Neural progenitor cell (in vitro differentiated cells): ENCODE data around the gene SHROOM2. TPM values are rescaled to one million over a fixed set of nuclear protein-coding genes. Genes with fewer than 3 reads are reported as not detected.

ENCODE experiments used
- DNase-seq: peaks from one replicate; pipeline ENCODE4 v3.0.0-alpha.2; 2016; ENCODE audit warnings: low spot score
- H2AFZ ChIP-seq: fragments of 200-600 bp; sonication (generic); replicated peaks from 2 replicates; pipeline ENCODE4 v1.6.1; 2016; ENCODE audit warnings: antibody characterized with exemption
- H3F3A ChIP-seq: fragments of 200-600 bp; sonication (generic); 2 replicates; pipeline ENCODE4 v1.6.1; 2016; ENCODE audit warnings: antibody characterized with exemption, low read depth
- H3K27ac ChIP-seq: fragments of 200-600 bp; sonication (generic); 2 replicates; pipeline ENCODE4 v1.5.1; 2016; ENCODE audit warnings: mild to moderate bottlenecking
- H3K27me3 ChIP-seq: fragments of 200-600 bp; sonication (generic); 2 replicates; pipeline ENCODE4 v1.6.1; 2016; ENCODE audit warnings: mild to moderate bottlenecking, moderate library complexity
- H3K36me3 ChIP-seq: fragments of 200-600 bp; sonication (generic); 2 replicates; pipeline ENCODE4 v1.5.1; 2016
- H3K4me1 ChIP-seq: fragments of 200-600 bp; sonication (generic); 2 replicates; pipeline ENCODE4 v1.6.1; 2016; ENCODE audit warnings: mixed run types
- H3K4me2 ChIP-seq: fragments of 200-600 bp; sonication (generic); 2 replicates; pipeline ENCODE4 v1.6.1; 2016
- H3K4me3 ChIP-seq: fragments of 200-600 bp; sonication (generic); 2 replicates; pipeline ENCODE4 v1.5.1; 2016
- H3K79me2 ChIP-seq: fragments of 200-600 bp; sonication (generic); 2 replicates; pipeline ENCODE4 v1.6.1; 2016; ENCODE audit warnings: low read depth
- H3K9ac ChIP-seq: fragments of 200-600 bp; sonication (generic); 2 replicates; pipeline ENCODE4 v1.6.1; 2016
- H3K9me3 ChIP-seq: fragments of 200-600 bp; sonication (generic); 2 replicates; pipeline ENCODE4 v1.5.1; 2016; ENCODE audit warnings: low read depth
- H4K20me1 ChIP-seq: fragments of 200-600 bp; sonication (generic); 2 replicates; pipeline ENCODE4 v1.6.1; 2016; ENCODE audit warnings: low read depth
- H3K27ac Mint-ChIP-seq: 3 replicates; pipeline ENCODE4 v1.8.0; 2021; ENCODE audit warnings: mixed read lengths
- H3K27me3 Mint-ChIP-seq: 2 replicates; pipeline ENCODE4 v1.8.0; 2022; ENCODE audit warnings: low read depth, mild to moderate bottlenecking, inconsistent platforms, moderate library complexity, mixed read lengths; ENCODE audit not compliant: insufficient read depth
- H3K36me3 Mint-ChIP-seq: 3 replicates; pipeline ENCODE4 v1.8.0; 2021; ENCODE audit warnings: mixed read lengths
- H3K4me1 Mint-ChIP-seq: 3 replicates; pipeline ENCODE4 v1.8.0; 2021; ENCODE audit warnings: mixed read lengths
- H3K4me3 Mint-ChIP-seq: 3 replicates; pipeline ENCODE4 v1.8.0; 2021; ENCODE audit warnings: mild to moderate bottlenecking, moderate library complexity, mixed read lengths
- H3K9me3 Mint-ChIP-seq: 3 replicates; pipeline ENCODE4 v1.8.0; 2020; ENCODE audit warnings: mixed read lengths
- CTCF ChIP-seq: fragments of 200-600 bp; sonication (generic); IDR thresholded peaks from 2 replicates; pipeline ENCODE4 v1.5.1; 2017; ENCODE audit warnings: antibody characterized with exemption, mild to moderate bottlenecking
- EZH2 ChIP-seq: fragments of 200-600 bp; sonication (generic); IDR thresholded peaks from 2 replicates; pipeline ENCODE4 v1.6.1; 2017; ENCODE audit warnings: antibody characterized with exemption, mild to moderate bottlenecking, moderate library complexity
- EZH2phosphoT487 ChIP-seq: fragments of 200-600 bp; sonication (generic); IDR thresholded peaks from 2 replicates; pipeline ENCODE4 v1.6.1; 2017; ENCODE audit warnings: antibody characterized with exemption
- small RNA-seq: library from RNA; depleted of rRNA; stranded (forward); fragments of <200 nt; gene quantifications from one replicate; pipeline ENCODE3, GENCODE V24; 2015
- total RNA-seq: library from RNA; depleted of rRNA; stranded (reverse); fragments of >200 nt; gene quantifications from 2 replicates; pipeline ENCODE4 v1.2.3, GENCODE V29; 2015; ENCODE audit warnings: low replicate concordance

SHROOM2 gene
- total RNA-seq, 1 donor from 2014 or later = 9.1 TPM

- Mint-ChIP-seq H3K27me3 (peaks cover 2% of the 10 kb centered on the region), H3K27ac (no peak overlapping the region), H3K36me3 (peaks cover 4% of the 10 kb centered on the region), H3K4me3 (no peak overlapping the region), H3K4me1 (no peaks in the 10 kb centered on the region), H3K9me3 (peaks cover 35% of the 10 kb centered on the region)
- Histone ChIP-seq H3K4me2 (no peak overlapping the region), H3F3A (no peaks in the 10 kb centered on the region), H3K27ac (no peak overlapping the region), H3K9ac (no peak overlapping the region), H3K27me3 (no peaks in the 10 kb centered on the region), H3K4me3 (no peak overlapping the region), H3K36me3 (no peaks in the 10 kb centered on the region), H2AFZ (no peak overlapping the region), H3K9me3 (peaks cover 10% of the 10 kb centered on the region), H3K4me1 (no peaks in the 10 kb centered on the region), H4K20me1 (no peaks in the 10 kb centered on the region), H3K79me2 (no peaks in the 10 kb centered on the region)
- TF ChIP-seq EZH2phosphoT487 = no peak
- TF ChIP-seq CTCF = peak; percentile 77
- no peak for TF ChIP-seq EZH2
- DNase-seq = peak; percentile 84
Observed at GRCh38 chrX:9995855-9996339, 209.7 kb downstream of the SHROOM2 start.

- Mint-ChIP-seq H3K36me3 (peaks cover 2% of the 10 kb centered on the region), H3K9me3 (peaks cover 30% of the 10 kb centered on the region), H3K27me3 (peaks cover 2% of the 10 kb centered on the region), H3K4me3 (no peak overlapping the region), H3K27ac (no peak overlapping the region), H3K4me1 (no peaks in the 10 kb centered on the region)
- H3K27me3 ChIP-seq = no peaks in the 10 kb centered on the region
- H3K27ac ChIP-seq = no peak overlapping the region
- H3K4me2 ChIP-seq = no peak overlapping the region
- no peak overlapping the region for H2AFZ ChIP-seq
- no peaks in the 10 kb centered on the region for H4K20me1 ChIP-seq
- H3K79me2 ChIP-seq = no peaks in the 10 kb centered on the region
- peaks cover 10% of the 10 kb centered on the region for H3K9me3 ChIP-seq
- no peaks in the 10 kb centered on the region for H3K4me1 ChIP-seq
- TF ChIP-seq EZH2 (no peak), CTCF (no peak), EZH2phosphoT487 (no peak)
- no peaks in the 10 kb centered on the region for H3K36me3 ChIP-seq
- no peak overlapping the region for H3K4me3 ChIP-seq
- no peak overlapping the region for H3K9ac ChIP-seq
- no peak for DNase-seq
- no peaks in the 10 kb centered on the region for H3F3A ChIP-seq
Observed at GRCh38 chrX:9997041-9997440, 210.8 kb downstream of the SHROOM2 start.

GRCh38 chrX:9997524-9997923, 211.3 kb downstream of the SHROOM2 start:
- H3F3A ChIP-seq = no peaks in the 10 kb centered on the region
- TF ChIP-seq CTCF (no peak), EZH2phosphoT487 (no peak), EZH2 (no peak)
- Mint-ChIP-seq H3K36me3 (peaks cover 2% of the 10 kb centered on the region), H3K4me1 (no peaks in the 10 kb centered on the region), H3K27me3 (peaks cover 2% of the 10 kb centered on the region), H3K9me3 (peaks cover 27% of the 10 kb centered on the region), H3K4me3 (no peak overlapping the region), H3K27ac (no peak overlapping the region)
- no peaks in the 10 kb centered on the region for H3K36me3 ChIP-seq
- H3K9ac ChIP-seq = no peak overlapping the region
- H3K79me2 ChIP-seq = no peaks in the 10 kb centered on the region
- no peaks in the 10 kb centered on the region for H3K4me1 ChIP-seq
- H2AFZ ChIP-seq = no peak overlapping the region
- H3K9me3 ChIP-seq = peaks cover 10% of the 10 kb centered on the region
- no peak for DNase-seq
- H3K4me2 ChIP-seq = no peak overlapping the region
- H3K27ac ChIP-seq = no peak overlapping the region
- H3K27me3 ChIP-seq = no peaks in the 10 kb centered on the region
- no peaks in the 10 kb centered on the region for H4K20me1 ChIP-seq
- no peak overlapping the region for H3K4me3 ChIP-seq

Small RNAs within 50 kb of the gene (small RNA-seq; reads per million reads assigned to genes)
- gene RF00019 = not detected

Other genes starting within 250 kb of the SHROOM2 start
- 10.6 and 13.6 TPM in 2 replicates for gene GPR143, start 20.6 kb upstream of the SHROOM2 start, total RNA-seq
- 0.37 TPM in 1 of 2 replicates, not detected in the other for gene CLDN34, start 180.9 kb downstream of the SHROOM2 start, total RNA-seq